Right lobe of liver (tissue), 6 donors: ENCODE measurements around the gene BAHCC1. TPM values are rescaled to one million over a fixed set of nuclear protein-coding genes. Genes with fewer than 3 reads are reported as not detected.

ENCODE experiments used
- ATAC-seq, 4 donors: fragments of 200-7000 bp; cut with Tn5 transposase; one replicate each; pipeline ENCODE4 v1.9.1; 2020; ENCODE audit warnings: mild to moderate bottlenecking in 4 of 4, moderate library complexity in 4 of 4
- DNase-seq, 3 donors: peaks; one replicate each; pipeline ENCODE4 v3.0.0-alpha.2; 2020
- H3K27ac ChIP-seq, 3 donors: fragments of 200-600 bp; one replicate each; pipeline ENCODE4 v1.8.0; 2022
- H3K27me3 ChIP-seq, 2 donors: fragments of 200-600 bp; one replicate each; pipeline ENCODE4 v1.8.0; 2022
- H3K36me3 ChIP-seq, 4 donors: fragments of 200-600 bp; sonication (generic) in 1 of 4; one replicate each; pipeline versions ENCODE4 v1.5.1 to v1.8.0; 2017 to 2022; ENCODE audit warnings: control low read depth in 1 of 4
- H3K4me1 ChIP-seq, 4 donors: fragments of 200-600 bp; sonication (generic) in 1 of 4; one replicate each; pipeline versions ENCODE4 v1.5.1 to v1.8.0; 2017 to 2022; ENCODE audit warnings: control low read depth in 1 of 4
- H3K4me3 ChIP-seq, 3 donors: fragments of 200-600 bp; one replicate each; pipeline ENCODE4 v1.8.0; 2022
- H3K9me3 ChIP-seq, 4 donors: fragments of 200-600 bp; sonication (generic) in 1 of 4; one replicate each; pipeline versions ENCODE4 v1.5.1 to v1.8.0; 2017 to 2022; ENCODE audit warnings: control low read depth in 1 of 4
- POLR2A ChIP-seq: fragments of 450-650 bp; IDR thresholded peaks from one replicate; pipeline ENCODE4 v1.6.1; 2017; ENCODE audit warnings: antibody characterized with exemption, mild to moderate bottlenecking
- WGBS: methylation state at CpG from one replicate; pipeline ENCODE4 v1.1.6; 2018; ENCODE audit warnings: low coverage, low lambda C conversion rate; ENCODE audit not compliant: insufficient coverage; ENCODE audit errors: missing lambda C conversion rate; 5-methylcytosine and 5-hydroxymethylcytosine counted together
- intact Hi-C, 2 donors: fragments of 100-400 bp; cut with DNase I; formaldehyde crosslinking; loops; one replicate each; pipeline versions ENCODE4 v1.11.2 to v1.14.1; 2022
- total RNA-seq, 6 experiments: library from RNA; depleted of rRNA in 2 of 6; stranded (reverse); fragments of >200 nt in 2 of 6; fragmentation: NEBNext Ultra II Directional in 3 of 6; extraction: Animal tissue kit (Norgen Biotek cat#: 25700) in 3 of 6; gene quantifications; one replicate each; pipeline versions ENCODE4 v1.1.0 to v1.2.4, GENCODE V29; 2016 to 2023
- TF ChIP-seq, protein P1 (sequence below), 4 donors: fragments of 200-600 bp in 3 of 4; fragments of 450-650 bp in 1 of 4; IDR thresholded peaks; one replicate each; pipeline versions ENCODE4 v1.5.1 to v1.8.0; 2016 to 2022; ENCODE audit warnings: antibody characterized with exemption in 4 of 4, mild to moderate bottlenecking in 2 of 4
- donor health status: DM: no; HTN: yes; CAD: no.
- donor health status: DM: no; HTN: no; CAD: no.
- donor health status: DM: no; HTN: no; CAD: no.
- donor health status: DM: no; HTN: yes; CAD: no.
- donor health status: DM: no; HTN: yes; CAD: no.

Gene BAHCC1
- total RNA-seq, 6 experiments from 2014 or later, result 2.5 to 6.4 (median 4.9) TPM

GRCh38 chr17:81456091-81456490, 60.8 kb downstream of the BAHCC1 start:
- Histone ChIP-seq H3K36me3 (no peaks in the 10 kb centered on the region), H3K4me3 (no peak overlapping the region), H3K9me3 (no peaks in the 10 kb centered on the region), H3K27me3 (no peaks in the 10 kb centered on the region), H3K27ac (no peak overlapping the region), H3K4me1 (no peaks in the 10 kb centered on the region)
- WGBS, result 84% methylated on average over 5 of the region's 15 CpGs
- ATAC-seq (no peak), DNase-seq (no peak)
- intact Hi-C loops, result no loop called here
- no peak for TF ChIP-seq POLR2A
- TF ChIP-seq, protein P1, sequence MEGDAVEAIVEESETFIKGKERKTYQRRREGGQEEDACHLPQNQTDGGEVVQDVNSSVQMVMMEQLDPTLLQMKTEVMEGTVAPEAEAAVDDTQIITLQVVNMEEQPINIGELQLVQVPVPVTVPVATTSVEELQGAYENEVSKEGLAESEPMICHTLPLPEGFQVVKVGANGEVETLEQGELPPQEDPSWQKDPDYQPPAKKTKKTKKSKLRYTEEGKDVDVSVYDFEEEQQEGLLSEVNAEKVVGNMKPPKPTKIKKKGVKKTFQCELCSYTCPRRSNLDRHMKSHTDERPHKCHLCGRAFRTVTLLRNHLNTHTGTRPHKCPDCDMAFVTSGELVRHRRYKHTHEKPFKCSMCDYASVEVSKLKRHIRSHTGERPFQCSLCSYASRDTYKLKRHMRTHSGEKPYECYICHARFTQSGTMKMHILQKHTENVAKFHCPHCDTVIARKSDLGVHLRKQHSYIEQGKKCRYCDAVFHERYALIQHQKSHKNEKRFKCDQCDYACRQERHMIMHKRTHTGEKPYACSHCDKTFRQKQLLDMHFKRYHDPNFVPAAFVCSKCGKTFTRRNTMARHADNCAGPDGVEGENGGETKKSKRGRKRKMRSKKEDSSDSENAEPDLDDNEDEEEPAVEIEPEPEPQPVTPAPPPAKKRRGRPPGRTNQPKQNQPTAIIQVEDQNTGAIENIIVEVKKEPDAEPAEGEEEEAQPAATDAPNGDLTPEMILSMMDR (IDR thresholded peaks at IDR 0.05), result no peak

DNA sequence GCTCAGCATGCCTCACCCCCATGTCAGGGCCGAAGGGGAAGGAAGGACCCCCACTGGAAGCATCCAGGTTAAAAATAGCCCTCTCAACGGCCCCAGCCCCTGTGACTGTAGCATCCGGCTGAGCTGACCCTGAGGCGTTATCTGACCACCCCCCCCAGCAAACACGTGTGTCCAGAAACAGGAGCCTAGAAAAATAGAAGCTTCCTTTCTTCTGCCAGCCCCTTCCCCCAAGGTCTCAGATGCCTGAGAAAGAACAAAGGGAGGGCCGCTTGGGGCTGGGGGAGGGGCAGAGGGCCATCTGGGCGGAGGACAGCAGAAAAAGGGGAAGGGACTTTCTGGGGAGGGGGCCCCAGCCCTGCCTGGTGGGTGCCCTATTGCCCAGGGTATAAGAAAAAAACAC, 61.5 kb downstream of the BAHCC1 start:
- TF ChIP-seq, protein P1 (IDR thresholded peaks at IDR 0.05), result no peak
- TF ChIP-seq POLR2A, result no peak
- DNase-seq, result no peak
- Histone ChIP-seq H3K4me1 (no peaks in the 10 kb centered on the region), H3K27ac (no peak overlapping the region), H3K36me3 (no peaks in the 10 kb centered on the region), H3K27me3 (no peaks in the 10 kb centered on the region), H3K4me3 (no peak overlapping the region), H3K9me3 (no peaks in the 10 kb centered on the region)
- peak in 1 of 4 donors; percentile 36 for ATAC-seq
- intact Hi-C loops, result no loop called here
- 87% methylated on average over 3 of the region's 7 CpGs for WGBS

GRCh38 chr17:81457401-81457800, 62.1 kb downstream of the BAHCC1 start:
- intact Hi-C loops, result no loop called here
- Histone ChIP-seq H3K4me3 (no peak overlapping the region), H3K27me3 (no peaks in the 10 kb centered on the region), H3K9me3 (no peaks in the 10 kb centered on the region), H3K27ac (no peak overlapping the region), H3K36me3 (no peaks in the 10 kb centered on the region), H3K4me1 (no peaks in the 10 kb centered on the region)
- TF ChIP-seq, protein P1 (IDR thresholded peaks at IDR 0.05), result no peak
- TF ChIP-seq POLR2A, result no peak
- ATAC-seq (no peak), DNase-seq (no peak)
- no CpG with 5 or more reads among the region's 3 CpGs for WGBS

DNA sequence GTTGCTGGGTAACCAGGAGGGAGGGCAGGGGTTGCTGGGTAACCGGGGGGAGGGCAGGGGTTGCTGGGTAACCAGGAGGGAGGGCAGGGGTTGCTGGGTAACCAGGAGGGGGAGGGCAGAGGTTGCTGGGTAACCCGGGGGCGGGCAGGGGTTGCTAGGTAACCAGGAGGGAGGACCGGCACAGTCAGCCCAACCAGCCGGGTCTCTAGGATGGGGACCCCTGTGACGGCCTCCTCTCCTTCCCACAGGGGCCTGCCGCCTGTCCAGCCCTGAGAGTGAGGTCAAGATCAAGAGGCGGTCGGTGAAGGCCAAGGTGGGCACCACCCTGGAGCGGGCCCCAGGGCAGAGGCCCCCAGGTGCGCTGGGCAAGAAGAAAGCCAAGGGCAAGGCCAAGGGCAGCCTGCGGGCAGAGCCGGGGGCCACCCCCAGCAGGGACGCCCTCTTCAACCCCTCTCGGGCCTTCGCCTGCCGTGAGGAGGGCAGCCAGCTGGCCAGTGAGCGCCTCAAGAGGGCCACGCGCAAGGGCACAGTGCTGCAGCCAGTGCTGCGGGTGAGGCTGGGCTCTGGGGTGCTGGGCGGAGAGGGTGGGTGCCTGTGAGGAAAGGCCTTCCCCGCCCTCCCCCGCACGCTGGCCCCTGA, 62.8 kb downstream of the BAHCC1 start:
- WGBS, result 83% methylated on average over 1 of the region's 25 CpGs
- Histone ChIP-seq H3K27ac (no peak overlapping the region), H3K36me3 (no peaks in the 10 kb centered on the region), H3K4me3 (no peak overlapping the region), H3K4me1 (no peaks in the 10 kb centered on the region), H3K9me3 (no peaks in the 10 kb centered on the region), H3K27me3 (no peaks in the 10 kb centered on the region)
- ATAC-seq (no peak), DNase-seq (no peak)
- TF ChIP-seq POLR2A, result no peak
- TF ChIP-seq, protein P1 (IDR thresholded peaks at IDR 0.05), result no peak
- intact Hi-C loops, result no loop called here
